ENCODE data around the gene SPEF1.

The SPEF1 gene

DNA sequence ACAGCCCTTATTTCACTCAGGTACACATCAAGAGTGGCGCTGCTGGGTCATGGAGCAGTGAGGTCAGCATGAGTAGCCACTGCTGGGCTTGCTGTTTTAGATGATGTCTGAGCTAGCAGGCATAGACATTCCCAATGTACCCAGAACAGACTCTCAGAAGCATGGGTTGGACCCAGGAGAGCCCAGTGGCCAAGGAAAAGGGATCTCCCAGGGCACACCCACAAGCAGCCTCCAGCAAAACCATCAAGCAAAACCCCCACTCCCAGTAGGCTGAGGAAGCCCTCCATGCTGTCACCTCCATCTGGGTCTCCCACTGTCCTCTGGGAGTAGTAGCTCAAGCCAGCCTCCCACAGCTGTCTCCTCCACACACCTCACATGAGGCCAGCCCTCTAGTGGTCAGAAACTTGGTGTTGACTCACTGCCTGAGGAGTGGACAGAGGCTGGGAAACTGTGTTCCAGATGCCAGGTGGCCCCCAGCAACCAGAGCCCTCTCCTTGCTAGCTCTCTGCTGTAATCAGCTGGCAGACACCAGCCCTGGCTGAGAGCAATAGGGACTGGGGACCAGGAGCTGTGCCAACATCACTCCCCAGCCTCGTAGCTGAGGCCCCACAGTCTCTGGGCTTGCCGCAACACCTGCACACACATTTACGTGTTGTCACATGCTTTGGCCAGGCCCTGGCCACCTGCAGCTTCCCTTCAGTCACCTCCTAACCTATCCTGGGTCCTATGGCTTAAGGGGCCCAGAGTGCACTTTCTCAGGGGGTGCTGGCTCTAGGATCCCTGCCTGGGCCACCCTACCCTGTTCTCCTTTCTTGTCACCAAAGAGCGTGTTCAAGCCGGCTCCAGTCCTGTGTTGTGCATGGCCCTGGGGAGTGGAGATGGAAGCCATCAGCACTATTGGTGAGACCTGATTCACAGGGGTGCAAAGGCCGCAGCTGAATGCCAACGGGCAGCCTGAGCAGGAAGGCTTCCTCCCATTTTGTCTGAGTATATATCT is 37.2 kb upstream of the SPEF1 start:
- Histone ChIP-seq H3K4me3 (ENCODE audit: low read depth, low read length) (no peak overlapping the region), H3K36me3 (ENCODE audit: control insufficient read depth, insufficient read depth, low read length) (no peaks in the 10 kb centered on the region), H3K4me1 (ENCODE audit: control insufficient read depth, insufficient read depth, low read length) (peaks cover 3% of the 10 kb centered on the region), H3K27me3 (ENCODE audit: control insufficient read depth, insufficient read depth, low read length) (no peaks in the 10 kb centered on the region), H3K9ac (ENCODE audit: low read depth, low read length) (no peak overlapping the region), H3K9me3 (ENCODE audit: control insufficient read depth, insufficient read depth, low read length) (no peaks in the 10 kb centered on the region)

DNA sequence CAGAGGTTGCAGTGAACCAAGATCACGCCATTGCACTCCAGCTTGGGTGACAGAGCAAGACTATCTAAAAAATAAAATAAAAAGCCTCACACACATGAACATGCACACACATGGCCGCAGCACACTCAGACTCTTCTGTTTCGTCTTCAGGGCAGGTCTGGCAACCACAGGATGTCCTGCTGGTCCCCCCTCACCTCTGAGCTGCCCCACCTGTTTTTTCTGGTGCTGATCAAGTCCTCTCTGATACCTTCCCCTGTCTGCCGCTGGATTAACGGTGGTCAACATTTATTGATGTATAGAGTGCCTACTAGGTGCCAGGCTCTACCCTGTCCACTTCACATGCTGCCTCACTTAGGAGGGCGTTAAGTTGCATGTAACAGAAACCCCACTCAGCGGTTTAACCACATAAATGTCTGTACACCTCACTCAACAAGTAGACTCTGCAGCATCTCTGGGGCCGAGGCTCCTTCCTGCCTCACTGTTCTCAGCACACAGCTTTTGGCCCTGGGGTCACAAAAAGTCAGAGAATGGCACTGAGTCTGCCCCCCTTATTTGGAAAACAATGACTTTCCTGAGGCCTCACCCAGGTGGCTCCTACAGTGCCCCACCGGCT is 34.6 kb upstream of the SPEF1 start:
- no peaks in the 10 kb centered on the region for H3K9me3 ChIP-seq (ENCODE audit: control insufficient read depth, insufficient read depth, low read length)
- no peak overlapping the region for H3K9ac ChIP-seq (ENCODE audit: low read depth, low read length)
- no peaks in the 10 kb centered on the region for H3K4me1 ChIP-seq (ENCODE audit: control insufficient read depth, insufficient read depth, low read length)
- H3K27me3 ChIP-seq (ENCODE audit: control insufficient read depth, insufficient read depth, low read length) = no peaks in the 10 kb centered on the region
- no peak overlapping the region for H3K4me3 ChIP-seq (ENCODE audit: low read depth, low read length)
- H3K36me3 ChIP-seq (ENCODE audit: control insufficient read depth, insufficient read depth, low read length) = no peaks in the 10 kb centered on the region

DNA sequence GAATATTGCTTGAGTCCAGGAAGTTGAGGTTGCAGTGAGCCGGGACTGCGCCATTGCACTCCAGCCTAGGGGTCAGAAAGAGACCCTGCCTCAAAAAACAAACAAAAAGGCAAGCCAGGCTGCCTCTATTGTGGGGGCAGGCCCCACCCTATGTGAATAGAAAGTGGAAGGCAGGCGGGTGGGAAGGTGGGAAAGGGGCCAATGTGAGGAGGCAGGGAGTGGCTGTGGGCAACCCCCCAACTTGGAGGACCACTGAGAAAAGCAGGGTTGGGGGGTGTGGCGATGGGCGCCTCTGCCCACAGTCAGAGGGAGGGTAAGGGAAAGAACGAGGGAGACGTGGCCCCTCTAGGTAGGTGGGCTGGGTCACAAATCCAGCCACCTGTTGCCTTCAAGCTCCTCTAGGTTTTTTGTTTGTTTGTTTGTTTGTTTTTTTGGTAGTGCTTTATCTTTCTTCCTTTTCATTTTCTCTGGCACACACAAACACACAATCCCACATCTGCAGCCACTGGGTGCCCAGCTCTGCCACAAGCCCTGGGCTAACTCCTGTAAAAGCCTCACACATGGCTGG is 33.8 kb upstream of the SPEF1 start:
- no peak overlapping the region for H3K9ac ChIP-seq (ENCODE audit: low read depth, low read length)
- H3K27me3 ChIP-seq (ENCODE audit: control insufficient read depth, insufficient read depth, low read length) = no peaks in the 10 kb centered on the region
- H3K4me3 ChIP-seq (ENCODE audit: low read depth, low read length) = no peak overlapping the region
- no peaks in the 10 kb centered on the region for H3K4me1 ChIP-seq (ENCODE audit: control insufficient read depth, insufficient read depth, low read length)
- H3K9me3 ChIP-seq (ENCODE audit: control insufficient read depth, insufficient read depth, low read length) = no peaks in the 10 kb centered on the region
- no peaks in the 10 kb centered on the region for H3K36me3 ChIP-seq (ENCODE audit: control insufficient read depth, insufficient read depth, low read length)

DNA sequence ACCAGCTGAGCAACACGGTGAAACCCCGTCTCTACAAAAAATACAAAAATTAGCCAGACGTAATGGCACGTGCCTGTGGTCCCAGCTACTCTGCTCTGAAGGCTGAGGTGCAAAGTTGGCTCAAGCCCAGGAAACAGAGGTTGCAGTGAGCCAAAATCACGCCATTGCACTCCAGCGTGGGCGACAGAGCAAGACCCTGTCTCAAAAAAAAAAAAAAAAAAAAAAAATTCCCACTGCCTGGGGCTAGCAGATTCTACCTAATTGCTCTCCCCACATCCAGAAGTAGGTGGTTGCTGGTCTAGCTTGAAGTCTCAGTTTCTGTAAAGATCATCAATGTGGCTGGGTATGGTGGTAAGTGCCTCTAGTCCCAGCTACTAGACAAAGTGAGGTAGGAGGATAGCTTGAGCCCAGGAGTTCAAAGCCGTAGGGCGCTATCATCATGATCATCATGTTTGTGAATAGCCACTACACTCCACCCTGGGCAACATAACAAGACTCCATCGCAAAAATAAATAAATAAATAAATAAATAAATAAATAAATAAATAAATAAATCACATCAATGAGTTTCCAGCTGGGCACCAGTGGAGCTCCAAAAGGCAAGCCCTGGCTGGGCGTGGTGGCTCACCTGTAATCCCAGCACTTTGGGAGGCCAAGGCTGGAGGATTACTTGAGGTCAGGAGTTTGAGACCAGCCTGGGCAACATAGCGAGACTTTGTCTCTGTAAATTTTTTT is 32.8 kb upstream of the SPEF1 start:
- H3K36me3 ChIP-seq (ENCODE audit: control insufficient read depth, insufficient read depth, low read length) = no peaks in the 10 kb centered on the region
- no peaks in the 10 kb centered on the region for H3K4me1 ChIP-seq (ENCODE audit: control insufficient read depth, insufficient read depth, low read length)
- H3K9me3 ChIP-seq (ENCODE audit: control insufficient read depth, insufficient read depth, low read length) = no peaks in the 10 kb centered on the region
- H3K27me3 ChIP-seq (ENCODE audit: control insufficient read depth, insufficient read depth, low read length) = no peaks in the 10 kb centered on the region
- no peak overlapping the region for H3K9ac ChIP-seq (ENCODE audit: low read depth, low read length)
- no peak overlapping the region for H3K4me3 ChIP-seq (ENCODE audit: low read depth, low read length)

DNA sequence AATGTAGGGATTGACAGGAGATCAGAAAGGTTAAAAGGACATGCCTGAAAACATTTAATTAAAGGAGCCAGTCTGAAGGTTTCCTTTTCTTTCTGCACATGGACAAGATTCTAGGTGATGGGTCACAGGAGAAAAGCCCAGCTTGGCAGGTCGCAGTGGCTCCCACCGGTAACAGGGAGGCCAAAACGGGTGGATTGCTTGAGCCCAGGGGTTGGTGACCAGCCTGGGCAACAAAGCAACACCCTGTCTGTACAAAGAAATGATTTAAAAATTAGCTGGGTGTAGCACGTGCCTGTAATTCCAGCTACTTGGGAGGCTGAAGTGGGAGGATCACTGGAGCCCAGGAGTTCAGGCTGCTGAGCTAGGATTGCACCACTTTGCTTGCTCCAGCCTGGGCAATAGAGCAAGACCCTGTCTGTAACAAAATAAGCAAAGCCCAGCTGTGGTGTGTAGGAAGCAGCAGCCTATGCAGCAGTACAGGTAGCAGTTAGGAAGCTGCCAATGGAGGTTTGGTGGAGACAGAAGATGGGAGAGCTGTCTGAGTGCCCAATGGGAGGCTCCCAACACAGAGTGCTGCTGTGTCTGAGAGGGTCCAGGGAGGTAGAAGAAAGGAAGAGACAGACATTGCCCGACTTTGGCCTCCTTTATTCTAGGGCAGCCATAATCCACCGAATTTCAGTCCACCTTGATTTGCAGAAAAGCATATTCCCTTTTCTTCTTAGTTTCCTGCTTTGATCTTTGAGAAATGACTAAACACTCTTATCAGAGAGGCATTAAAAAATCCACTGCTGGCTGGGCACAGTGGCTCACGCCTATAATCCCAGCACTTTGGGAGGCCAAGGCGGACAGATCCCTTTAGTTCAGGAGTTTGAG is 32.0 kb upstream of the SPEF1 start:
- Histone ChIP-seq H3K9ac (ENCODE audit: low read depth, low read length) (no peak overlapping the region), H3K9me3 (ENCODE audit: control insufficient read depth, insufficient read depth, low read length) (no peaks in the 10 kb centered on the region), H3K36me3 (ENCODE audit: control insufficient read depth, insufficient read depth, low read length) (no peaks in the 10 kb centered on the region), H3K4me3 (ENCODE audit: low read depth, low read length) (no peak overlapping the region), H3K27me3 (ENCODE audit: control insufficient read depth, insufficient read depth, low read length) (no peaks in the 10 kb centered on the region), H3K4me1 (ENCODE audit: control insufficient read depth, insufficient read depth, low read length) (peaks cover 2% of the 10 kb centered on the region)

DNA sequence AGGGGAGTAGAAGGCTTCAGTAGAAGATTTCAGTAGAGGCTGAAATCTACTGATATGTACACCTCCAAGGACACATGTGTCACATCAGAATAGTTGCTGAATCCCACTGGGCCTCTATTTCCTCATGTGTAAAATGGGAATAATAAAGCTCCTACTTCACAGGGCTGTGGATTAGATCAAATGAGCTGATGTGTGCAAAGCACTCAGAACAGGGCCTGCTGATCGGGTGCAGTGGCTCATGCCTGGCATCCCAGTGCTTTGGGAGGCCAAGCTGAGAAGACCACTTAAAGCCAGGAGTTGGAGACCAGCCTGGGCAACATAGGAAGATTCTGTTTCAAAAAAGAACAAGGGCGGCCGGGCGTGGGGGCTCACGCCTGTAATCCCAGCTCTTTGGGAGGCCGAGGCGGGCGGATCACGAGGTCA is 31.0 kb upstream of the SPEF1 start:
- Histone ChIP-seq H3K9me3 (ENCODE audit: control insufficient read depth, insufficient read depth, low read length) (no peaks in the 10 kb centered on the region), H3K4me3 (ENCODE audit: low read depth, low read length) (no peak overlapping the region), H3K4me1 (ENCODE audit: control insufficient read depth, insufficient read depth, low read length) (peaks cover 8% of the 10 kb centered on the region), H3K36me3 (ENCODE audit: control insufficient read depth, insufficient read depth, low read length) (no peaks in the 10 kb centered on the region), H3K27me3 (ENCODE audit: control insufficient read depth, insufficient read depth, low read length) (no peaks in the 10 kb centered on the region), H3K9ac (ENCODE audit: low read depth, low read length) (no peak overlapping the region)

DNA sequence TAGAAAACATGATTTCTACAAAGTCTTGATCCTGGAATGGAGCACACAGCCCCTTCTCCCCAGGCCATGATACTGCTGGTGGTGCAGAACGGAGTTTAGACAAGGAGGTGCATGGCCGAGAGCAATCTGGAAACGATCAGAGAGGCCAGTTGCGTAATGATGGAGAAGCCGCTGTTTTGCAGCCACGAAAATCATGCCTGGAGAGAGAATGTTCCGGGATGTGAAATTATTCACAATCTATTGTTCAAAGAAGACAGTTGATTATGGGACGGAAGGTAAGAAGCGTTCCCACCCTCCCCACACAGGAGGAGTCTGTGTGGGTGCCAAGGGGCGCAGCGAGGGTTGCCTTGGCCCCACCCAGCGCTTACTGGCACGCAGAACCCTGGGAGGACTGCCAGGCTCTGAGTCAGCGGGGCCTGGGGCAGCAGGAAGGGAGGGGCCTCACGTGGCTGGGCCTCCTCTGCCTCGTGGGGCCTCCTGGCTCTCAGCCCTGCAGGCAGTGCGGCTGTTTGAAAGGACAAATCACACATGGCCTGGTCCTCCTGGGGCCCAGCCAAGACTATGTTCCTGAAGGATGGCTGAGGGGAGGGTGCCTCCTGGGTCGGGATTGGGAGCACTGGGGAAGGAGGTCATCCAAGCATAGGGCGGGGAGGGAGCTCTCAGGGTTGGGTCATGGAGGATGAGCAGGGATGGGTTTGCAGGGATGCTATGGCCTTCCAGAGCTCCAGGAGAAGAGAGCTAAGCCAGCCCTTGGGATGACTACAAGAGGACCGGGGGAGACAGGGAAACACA is 30.4 kb upstream of the SPEF1 start:
- Histone ChIP-seq H3K9ac (ENCODE audit: low read depth, low read length) (no peak overlapping the region), H3K36me3 (ENCODE audit: control insufficient read depth, insufficient read depth, low read length) (no peaks in the 10 kb centered on the region), H3K4me1 (ENCODE audit: control insufficient read depth, insufficient read depth, low read length) (peaks cover 13% of the 10 kb centered on the region)

DNA sequence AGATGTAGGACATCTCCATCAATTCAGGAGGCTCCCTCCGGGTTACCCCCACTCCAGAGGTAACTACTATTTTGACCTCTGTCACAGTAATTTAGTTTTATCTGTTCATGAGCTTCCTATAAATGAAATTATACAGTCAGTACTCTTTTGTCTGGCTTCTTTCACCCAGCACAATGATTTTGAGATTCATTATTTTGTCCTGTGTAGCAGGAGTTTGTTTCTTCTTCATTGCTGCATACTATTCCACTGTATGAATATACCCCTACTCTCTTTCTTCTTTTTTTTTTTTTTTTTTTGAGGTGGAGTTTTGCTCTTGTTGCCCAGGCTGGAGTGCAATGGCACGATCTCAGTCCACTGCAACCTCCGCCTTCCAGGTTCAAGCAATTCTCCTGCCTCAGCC is 27.3 kb upstream of the SPEF1 start:
- H3K36me3 ChIP-seq (ENCODE audit: control insufficient read depth, insufficient read depth, low read length) = peaks cover 8% of the 10 kb centered on the region
- H3K27me3 ChIP-seq (ENCODE audit: control insufficient read depth, insufficient read depth, low read length) = no peaks in the 10 kb centered on the region
- peaks cover 16% of the 10 kb centered on the region for H3K4me1 ChIP-seq (ENCODE audit: control insufficient read depth, insufficient read depth, low read length)
- no peak overlapping the region for H3K9ac ChIP-seq (ENCODE audit: low read depth, low read length)
- no peaks in the 10 kb centered on the region for H3K9me3 ChIP-seq (ENCODE audit: control insufficient read depth, insufficient read depth, low read length)
- no peak overlapping the region for H3K4me3 ChIP-seq (ENCODE audit: low read depth, low read length)

More for the DNA sequence above, 30.4 kb upstream of the SPEF1 start:
- no peak overlapping the region for H3K4me3 ChIP-seq (ENCODE audit: low read depth, low read length)
- H3K27me3 ChIP-seq (ENCODE audit: control insufficient read depth, insufficient read depth, low read length) = no peaks in the 10 kb centered on the region
- H3K9me3 ChIP-seq (ENCODE audit: control insufficient read depth, insufficient read depth, low read length) = no peaks in the 10 kb centered on the region

DNA sequence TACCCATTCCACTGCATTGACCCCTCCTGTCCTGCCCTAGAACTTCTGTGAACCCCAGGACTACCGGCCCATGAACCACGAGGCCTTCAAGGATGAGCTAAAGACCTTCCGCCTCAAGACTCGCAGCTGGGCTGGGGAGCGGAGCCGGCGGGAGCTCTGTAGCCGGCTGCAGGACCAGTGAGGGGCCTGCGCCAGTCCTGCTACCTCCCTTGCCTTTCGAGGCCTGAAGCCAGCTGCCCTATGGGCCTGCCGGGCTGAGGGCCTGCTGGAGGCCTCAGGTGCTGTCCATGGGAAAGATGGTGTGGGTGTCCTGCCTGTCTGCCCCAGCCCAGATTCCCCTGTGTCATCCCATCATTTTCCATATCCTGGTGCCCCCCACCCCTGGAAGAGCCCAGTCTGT is 23.5 kb upstream of the SPEF1 start:
- no peak overlapping the region for H3K4me3 ChIP-seq (ENCODE audit: low read depth, low read length)
- H3K4me1 ChIP-seq (ENCODE audit: control insufficient read depth, insufficient read depth, low read length) = peaks cover 21% of the 10 kb centered on the region
- no peaks in the 10 kb centered on the region for H3K9me3 ChIP-seq (ENCODE audit: control insufficient read depth, insufficient read depth, low read length)
- H3K9ac ChIP-seq (ENCODE audit: low read depth, low read length) = no peak overlapping the region
- H3K27me3 ChIP-seq (ENCODE audit: control insufficient read depth, insufficient read depth, low read length) = no peaks in the 10 kb centered on the region
- H3K36me3 ChIP-seq (ENCODE audit: control insufficient read depth, insufficient read depth, low read length) = peaks cover 26% of the 10 kb centered on the region

DNA sequence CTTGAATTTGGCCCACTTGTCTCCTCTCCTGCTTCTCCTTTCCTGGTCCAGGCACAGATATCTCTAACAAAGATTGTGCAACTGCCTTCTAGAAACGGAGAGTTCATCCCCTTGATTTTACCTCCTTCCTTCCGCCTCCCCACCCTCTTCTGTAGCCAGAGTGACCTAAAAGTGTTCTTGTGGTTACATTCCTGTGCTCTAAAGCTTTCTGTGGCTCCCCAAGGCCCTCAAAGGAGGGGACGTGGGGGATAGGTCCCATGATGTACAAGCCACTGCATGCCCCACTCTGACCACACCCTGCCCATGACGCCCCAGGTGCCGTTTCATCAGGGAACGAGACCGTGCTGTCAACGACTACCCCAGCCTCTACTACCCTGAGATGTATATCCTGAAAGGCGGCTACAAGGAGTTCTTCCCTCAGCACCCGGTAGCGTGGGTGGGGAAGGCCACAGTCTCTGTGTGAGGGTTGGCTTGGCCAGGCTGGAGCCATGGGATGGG is 23.1 kb upstream of the SPEF1 start:
- H3K27me3 ChIP-seq (ENCODE audit: control insufficient read depth, insufficient read depth, low read length) = no peaks in the 10 kb centered on the region
- peaks cover 26% of the 10 kb centered on the region for H3K36me3 ChIP-seq (ENCODE audit: control insufficient read depth, insufficient read depth, low read length)
- H3K9ac ChIP-seq (ENCODE audit: low read depth, low read length) = no peak overlapping the region
- no peak overlapping the region for H3K4me3 ChIP-seq (ENCODE audit: low read depth, low read length)
- peaks cover 23% of the 10 kb centered on the region for H3K4me1 ChIP-seq (ENCODE audit: control insufficient read depth, insufficient read depth, low read length)
- no peaks in the 10 kb centered on the region for H3K9me3 ChIP-seq (ENCODE audit: control insufficient read depth, insufficient read depth, low read length)
